ENCODE data around the gene NR1H4.
"Not testable (repeated sequence)": the region's sequence is repeated elsewhere in the genome, so short reads cannot be mapped to it uniquely, and the experiment has no call there.

NR1H4 gene

GRCh38 chr12:100473716-100474150, at the start of gene NR1H4:
Gene NR1H4, plus strand, starts transcription at chr12:100473866. Its CDS starts 19,458 bp downstream, at chr12:100493324.
- no peak for DNase-seq

GRCh38 chr12:100426145-100426544, 47.5 kb upstream of the NR1H4 start:
- DNase-seq: no peak

GRCh38 chr12:100427078-100427477, 46.6 kb upstream of the NR1H4 start:
- DNase-seq: no peak

GRCh38 chr12:100430251-100430650, 43.4 kb upstream of the NR1H4 start:
- DNase-seq: not testable (repeated sequence)

GRCh38 chr12:100433701-100434100, 40.0 kb upstream of the NR1H4 start:
- DNase-seq: no peak

- no peak for DNase-seq
These were observed 39.5 kb upstream of the NR1H4 start for GRCh38 chr12:100434177-100434576.

GRCh38 chr12:100435957-100436356, 37.7 kb upstream of the NR1H4 start:
- DNase-seq: no peak

GRCh38 chr12:100437038-100437841, 36.4 kb upstream of the NR1H4 start:
- DNase-seq: no peak

- DNase-seq: no peak
These were observed 33.9 kb upstream of the NR1H4 start for GRCh38 chr12:100439797-100440196.

- DNase-seq: no peak
These were observed 31.3 kb upstream of the NR1H4 start for GRCh38 chr12:100442403-100442802.

- DNase-seq: no peak
These were observed 30.2 kb upstream of the NR1H4 start for GRCh38 chr12:100443434-100443833.

GRCh38 chr12:100445081-100445481, 28.6 kb upstream of the NR1H4 start:
- DNase-seq: no peak

GRCh38 chr12:100447381-100447780, 26.3 kb upstream of the NR1H4 start:
- no peak for DNase-seq

- no peak for DNase-seq
These were observed 25.0 kb upstream of the NR1H4 start for GRCh38 chr12:100448656-100449055.

- DNase-seq: no peak
These were observed 22.9 kb upstream of the NR1H4 start for GRCh38 chr12:100450735-100451134.

GRCh38 chr12:100453951-100454350, 19.7 kb upstream of the NR1H4 start:
- DNase-seq: no peak

- no peak for DNase-seq
These were observed 17.8 kb upstream of the NR1H4 start for GRCh38 chr12:100455896-100456295.

- no peak for DNase-seq
These were observed 15.5 kb upstream of the NR1H4 start for GRCh38 chr12:100458191-100458590.

- no peak for DNase-seq
These were observed 13.0 kb upstream of the NR1H4 start for GRCh38 chr12:100460702-100461101.

GRCh38 chr12:100461330-100461973, 12.2 kb upstream of the NR1H4 start:
- no peak for DNase-seq

GRCh38 chr12:100463661-100464060, 10.0 kb upstream of the NR1H4 start:
- DNase-seq: no peak

GRCh38 chr12:100464529-100464928, 9.1 kb upstream of the NR1H4 start:
- DNase-seq: no peak

- no peak for DNase-seq
These were observed 5.5 kb upstream of the NR1H4 start for GRCh38 chr12:100468126-100468525.

GRCh38 chr12:100472325-100472724, 1.3 kb upstream of the NR1H4 start:
- DNase-seq: no peak
